ENCODE data around the gene ADNP2. TPM values are rescaled to one million over a fixed set of nuclear protein-coding genes. Genes with fewer than 3 reads are reported as not detected.

The ADNP2 gene
- total and polyA plus RNA-seq, 2 experiments from 2014 or later: 19.3 to 66.4 TPM

- Mint-ChIP-seq H3K4me3 (no peak overlapping the region), H3K27me3 (ENCODE audit: insufficient read depth, low read depth, poor library complexity) (peaks cover 3% of the 10 kb centered on the region), H3K4me1 (peaks cover 1% of the 10 kb centered on the region; the same call in 1 of the 3 replicates), H3K27ac (no peak overlapping the region), H3K36me3 (ENCODE audit: low read depth) (peaks cover under 1% of the 10 kb centered on the region; the same call in 1 of the 3 replicates), H3K9me3 (no peaks in the 10 kb centered on the region)
- Histone ChIP-seq H3K27ac (ENCODE audit: low read depth) (no peak overlapping the region), H2AFZ (no peak overlapping the region), H3K4me3 (no peak overlapping the region), H3K36me3 (ENCODE audit: insufficient read depth) (no peaks in the 10 kb centered on the region), H3K4me1 (ENCODE audit: insufficient read depth) (no peaks in the 10 kb centered on the region; the same call in 1 of the 2 replicates), H3K27me3 (ENCODE audit: insufficient read depth) (no peaks in the 10 kb centered on the region), H3F3A (replicated peaks; ENCODE audit: low read depth) (no peaks in the 10 kb centered on the region), H3K4me2 (no peak overlapping the region), H3K79me2 (replicated peaks; ENCODE audit: insufficient read depth) (no peaks in the 10 kb centered on the region; the same call in 1 of the 2 replicates), H4K20me1 (replicated peaks; ENCODE audit: insufficient read depth) (peaks cover 25% of the 10 kb centered on the region; the same call in 1 of the 2 replicates), H3K9me2 (ENCODE audit: insufficient read depth) (no peaks in the 10 kb centered on the region)
- peak; percentile 84 for ATAC-seq
- peak; percentile 76 for DNase-seq (ENCODE audit: low spot score)
- TF ChIP-seq EZH2phosphoT487 (IDR thresholded peaks at IDR 0.05; ENCODE audit: unreplicated experiment): no peak
- no peak for TF ChIP-seq ZNF462 (CRISPR knock-in tag; IDR thresholded peaks at IDR 0.05)
- TF ChIP-seq CTCF (conservative IDR thresholded peaks at IDR 0.05; ENCODE audit: low read depth in 2 of 2): peak; percentile 63 to 74
- no peak for TF ChIP-seq EZH2 (IDR thresholded peaks at IDR 0.05; ENCODE audit: low read depth, unreplicated experiment)
- no peak for TF ChIP-seq JUNB (IDR thresholded peaks at IDR 0.05; ENCODE audit: unreplicated experiment)
Observed at GRCh38 chr18:80154293-80154692, 45.2 kb downstream of the ADNP2 start.

Data from GM23338 (cell line).